Neutrophil (primary cell): Measurements from ENCODE around the gene ZNF441.

Experiments
- H3K27ac ChIP-seq: fragments of 200-600 bp; sonication (generic); 2 replicates; pipeline ENCODE4 v1.5.1; 2016; ENCODE audit warnings: mild to moderate bottlenecking, moderate library complexity
- H3K27me3 ChIP-seq: fragments of 200-600 bp; sonication (generic); 2 replicates; pipeline ENCODE4 v1.6.0; 2016; ENCODE audit warnings: mild to moderate bottlenecking
- H3K36me3 ChIP-seq: fragments of 200-600 bp; sonication (generic); 2 replicates; pipeline ENCODE4 v1.5.1; 2017
- H3K4me1 ChIP-seq, 2 experiments: fragments of 200-600 bp in 1 of 2; sonication (generic) in 1 of 2; 1 replicate in 1 of 2; 2 replicates in 1 of 2; pipeline versions ENCODE4 v1.5.1 to v1.6.1; 2013 to 2016; ENCODE audit warnings: low read depth in 1 of 2, low read length in 1 of 2, mild to moderate bottlenecking in 1 of 2, moderate library complexity in 1 of 2; ENCODE audit not compliant: control insufficient read depth in 1 of 2, insufficient read depth in 1 of 2
- H3K4me3 ChIP-seq, 2 experiments: fragments of 200-600 bp in 1 of 2; sonication (generic) in 1 of 2; 1 replicate in 1 of 2; 2 replicates in 1 of 2; pipeline ENCODE4 v1.5.1; 2013 to 2016; ENCODE audit warnings: low read depth in 1 of 2, low read length in 1 of 2, mild to moderate bottlenecking in 1 of 2, moderate library complexity in 1 of 2
- H3K9me3 ChIP-seq: fragments of 200-600 bp; sonication (generic); 2 replicates; pipeline ENCODE4 v1.5.1; 2016
- CTCF ChIP-seq: fragments of 200-600 bp; sonication (generic); IDR thresholded peaks from 2 replicates; pipeline ENCODE4 v1.5.1; 2016; ENCODE audit warnings: antibody characterized with exemption

The ZNF441 gene

GRCh38 chr19:11749751-11750150 is 17.0 kb upstream of the ZNF441 start:
- no peaks in the 10 kb centered on the region for H3K4me1 ChIP-seq
- no peak for TF ChIP-seq CTCF
- H3K36me3 ChIP-seq, result no peaks in the 10 kb centered on the region
- H3K4me3 ChIP-seq, result no peak overlapping the region
- H3K27me3 ChIP-seq, result no peaks in the 10 kb centered on the region
- peaks cover 4% of the 10 kb centered on the region for H3K9me3 ChIP-seq
- H3K27ac ChIP-seq, result no peak overlapping the region

GRCh38 chr19:11752244-11752736 is 14.5 kb upstream of the ZNF441 start:
- no peak for TF ChIP-seq CTCF
- no peaks in the 10 kb centered on the region for H3K36me3 ChIP-seq
- H3K27ac ChIP-seq, result no peak overlapping the region
- H3K9me3 ChIP-seq, result peaks cover 20% of the 10 kb centered on the region
- H3K27me3 ChIP-seq, result no peaks in the 10 kb centered on the region
- H3K4me1 ChIP-seq, result no peaks in the 10 kb centered on the region
- no peak overlapping the region for H3K4me3 ChIP-seq

GRCh38 chr19:11754663-11755062 is 12.1 kb upstream of the ZNF441 start:
- Histone ChIP-seq H3K9me3 (peaks cover 24% of the 10 kb centered on the region), H3K4me1 (no peaks in the 10 kb centered on the region), H3K27me3 (no peaks in the 10 kb centered on the region), H3K36me3 (no peaks in the 10 kb centered on the region), H3K4me3 (no peak overlapping the region), H3K27ac (no peak overlapping the region)
- no peak for TF ChIP-seq CTCF

- TF ChIP-seq CTCF, result no peak
- H3K27ac ChIP-seq, result no peak overlapping the region
These were observed 9.8 kb upstream of the ZNF441 start for GRCh38 chr19:11756965-11757364.

GRCh38 chr19:11759805-11760204 is 7.0 kb upstream of the ZNF441 start:
- H3K9me3 ChIP-seq, result peaks cover 24% of the 10 kb centered on the region
- H3K36me3 ChIP-seq, result no peaks in the 10 kb centered on the region
- no peak for TF ChIP-seq CTCF
- no peak overlapping the region for H3K4me3 ChIP-seq
- H3K27me3 ChIP-seq, result peaks cover 10% of the 10 kb centered on the region
- no peak overlapping the region for H3K27ac ChIP-seq
- no peaks in the 10 kb centered on the region for H3K4me1 ChIP-seq

More at GRCh38 chr19:11756965-11757364, 9.8 kb upstream of the ZNF441 start:
- no peaks in the 10 kb centered on the region for H3K36me3 ChIP-seq
- H3K4me1 ChIP-seq, result no peaks in the 10 kb centered on the region
- H3K4me3 ChIP-seq, result no peak overlapping the region
- H3K9me3 ChIP-seq, result peaks cover 24% of the 10 kb centered on the region
- no peaks in the 10 kb centered on the region for H3K27me3 ChIP-seq

- Histone ChIP-seq H3K4me3 (no peak overlapping the region), H3K27ac (no peak overlapping the region), H3K36me3 (no peaks in the 10 kb centered on the region), H3K9me3 (no peaks in the 10 kb centered on the region), H3K4me1 (peaks cover 13 to 15% of the 10 kb centered on the region in 2 experiments), H3K27me3 (peaks cover 20% of the 10 kb centered on the region)
- no peak for TF ChIP-seq CTCF
These were observed 3.7 kb upstream of the ZNF441 start for GRCh38 chr19:11763117-11763516.
